ENCODE data around the gene C2orf81.

Gene C2orf81

GRCh38 chr2:74430502-74430901 is 9.1 kb upstream of the C2orf81 start:
- no peak overlapping the region for H3K4me3 ChIP-seq (ENCODE audit: low read depth, low read length)
- no peaks in the 10 kb centered on the region for H3K9me3 ChIP-seq (ENCODE audit: control insufficient read depth, low read length)
- H3K36me3 ChIP-seq (ENCODE audit: control insufficient read depth, insufficient read depth, low read length), result no peaks in the 10 kb centered on the region
- no peak overlapping the region for H2AFZ ChIP-seq
- H3K4me2 ChIP-seq (ENCODE audit: low read length), result no peak overlapping the region
- peaks cover 3% of the 10 kb centered on the region for H3K79me2 ChIP-seq
- H3K9ac ChIP-seq, result no peak overlapping the region
- H3K27me3 ChIP-seq (ENCODE audit: control insufficient read depth, insufficient read depth, low read length), result no peaks in the 10 kb centered on the region
- H3K27ac ChIP-seq, result no peak overlapping the region
- no peaks in the 10 kb centered on the region for H3K4me1 ChIP-seq
- TF ChIP-seq CTCF (IDR thresholded peaks at IDR 0.05), result no peak

- H3K9ac ChIP-seq, result no peak overlapping the region
- no peaks in the 10 kb centered on the region for H3K4me1 ChIP-seq
- no peak overlapping the region for H3K4me2 ChIP-seq (ENCODE audit: low read length)
- no peak overlapping the region for H3K27ac ChIP-seq
- H3K4me3 ChIP-seq (ENCODE audit: low read depth, low read length), result no peak overlapping the region
- peaks cover 3% of the 10 kb centered on the region for H3K79me2 ChIP-seq
- TF ChIP-seq CTCF (IDR thresholded peaks at IDR 0.05), result no peak
- H2AFZ ChIP-seq, result no peak overlapping the region
- H3K9me3 ChIP-seq (ENCODE audit: control insufficient read depth, low read length), result no peaks in the 10 kb centered on the region
- no peaks in the 10 kb centered on the region for H3K27me3 ChIP-seq (ENCODE audit: control insufficient read depth, insufficient read depth, low read length)
- H3K36me3 ChIP-seq (ENCODE audit: control insufficient read depth, insufficient read depth, low read length), result no peaks in the 10 kb centered on the region
These were observed 8.3 kb upstream of the C2orf81 start for GRCh38 chr2:74429487-74430451.

GRCh38 chr2:74428675-74429074 is 7.3 kb upstream of the C2orf81 start:
- H3K27me3 ChIP-seq (ENCODE audit: control insufficient read depth, insufficient read depth, low read length), result no peaks in the 10 kb centered on the region
- no peak overlapping the region for H3K27ac ChIP-seq

GRCh38 chr2:74427551-74427950 is 6.1 kb upstream of the C2orf81 start:
- no peak overlapping the region for H3K4me2 ChIP-seq (ENCODE audit: low read length)
- H3K4me1 ChIP-seq, result no peaks in the 10 kb centered on the region
- H3K36me3 ChIP-seq (ENCODE audit: control insufficient read depth, insufficient read depth, low read length), result no peaks in the 10 kb centered on the region

More at GRCh38 chr2:74428675-74429074, 7.3 kb upstream of the C2orf81 start:
- TF ChIP-seq CTCF (IDR thresholded peaks at IDR 0.05), result no peak
- H3K79me2 ChIP-seq, result peaks cover 3% of the 10 kb centered on the region
- H3K4me1 ChIP-seq, result no peaks in the 10 kb centered on the region
- H3K4me2 ChIP-seq (ENCODE audit: low read length), result no peak overlapping the region
- no peaks in the 10 kb centered on the region for H3K36me3 ChIP-seq (ENCODE audit: control insufficient read depth, insufficient read depth, low read length)
- H3K9ac ChIP-seq, result no peak overlapping the region
- no peak overlapping the region for H3K4me3 ChIP-seq (ENCODE audit: low read depth, low read length)
- H2AFZ ChIP-seq, result no peak overlapping the region
- H3K9me3 ChIP-seq (ENCODE audit: control insufficient read depth, low read length), result no peaks in the 10 kb centered on the region

More at GRCh38 chr2:74427551-74427950, 6.1 kb upstream of the C2orf81 start:
- H3K27ac ChIP-seq, result no peak overlapping the region
- peaks cover 2% of the 10 kb centered on the region for H3K79me2 ChIP-seq
- no peaks in the 10 kb centered on the region for H3K27me3 ChIP-seq (ENCODE audit: control insufficient read depth, insufficient read depth, low read length)
- H3K4me3 ChIP-seq (ENCODE audit: low read depth, low read length), result no peak overlapping the region
- H3K9ac ChIP-seq, result no peak overlapping the region
- no peak for TF ChIP-seq CTCF (IDR thresholded peaks at IDR 0.05)
- no peaks in the 10 kb centered on the region for H3K9me3 ChIP-seq (ENCODE audit: control insufficient read depth, low read length)
- no peak overlapping the region for H2AFZ ChIP-seq

Measured in parathyroid adenoma (tissue), 2 donors.